ENCODE measurements around the gene LMNA.

DNA sequence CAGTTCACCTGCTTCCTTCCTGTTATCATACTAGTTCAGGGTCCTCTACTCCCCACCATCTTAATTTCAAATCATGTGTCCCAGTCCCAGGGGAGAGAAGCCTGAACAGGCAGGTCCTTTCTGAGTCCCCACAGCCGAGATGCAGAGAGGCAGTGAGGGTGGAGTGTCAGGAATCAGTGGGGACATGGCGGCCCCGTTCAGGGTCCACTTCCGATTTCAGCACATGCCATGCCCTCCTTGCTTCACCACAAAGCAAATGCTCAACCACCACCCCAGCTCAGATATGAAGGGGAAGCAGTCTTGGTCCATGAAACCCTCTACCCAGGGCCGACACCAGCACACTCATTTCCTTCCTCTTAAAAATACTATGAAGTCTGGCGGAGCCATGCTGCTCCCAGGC lies 33.7 kb downstream of the LMNA start:
- TF ChIP-seq, protein P1, sequence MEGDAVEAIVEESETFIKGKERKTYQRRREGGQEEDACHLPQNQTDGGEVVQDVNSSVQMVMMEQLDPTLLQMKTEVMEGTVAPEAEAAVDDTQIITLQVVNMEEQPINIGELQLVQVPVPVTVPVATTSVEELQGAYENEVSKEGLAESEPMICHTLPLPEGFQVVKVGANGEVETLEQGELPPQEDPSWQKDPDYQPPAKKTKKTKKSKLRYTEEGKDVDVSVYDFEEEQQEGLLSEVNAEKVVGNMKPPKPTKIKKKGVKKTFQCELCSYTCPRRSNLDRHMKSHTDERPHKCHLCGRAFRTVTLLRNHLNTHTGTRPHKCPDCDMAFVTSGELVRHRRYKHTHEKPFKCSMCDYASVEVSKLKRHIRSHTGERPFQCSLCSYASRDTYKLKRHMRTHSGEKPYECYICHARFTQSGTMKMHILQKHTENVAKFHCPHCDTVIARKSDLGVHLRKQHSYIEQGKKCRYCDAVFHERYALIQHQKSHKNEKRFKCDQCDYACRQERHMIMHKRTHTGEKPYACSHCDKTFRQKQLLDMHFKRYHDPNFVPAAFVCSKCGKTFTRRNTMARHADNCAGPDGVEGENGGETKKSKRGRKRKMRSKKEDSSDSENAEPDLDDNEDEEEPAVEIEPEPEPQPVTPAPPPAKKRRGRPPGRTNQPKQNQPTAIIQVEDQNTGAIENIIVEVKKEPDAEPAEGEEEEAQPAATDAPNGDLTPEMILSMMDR (IDR thresholded peaks at IDR 0.05): no peak
- TF ChIP-seq EZH2 (IDR thresholded peaks at IDR 0.05; ENCODE audit: borderline replicate concordance, insufficient read depth, low read depth, low read length, poor library complexity, severe bottlenecking): no peak
